ENCODE data around the gene PRSS58. TPM values are rescaled to one million over a fixed set of nuclear protein-coding genes. Genes with fewer than 3 reads are reported as not detected.

The PRSS58 gene
- total RNA-seq, 3 donors from 2014 or later, result not detected

DNA sequence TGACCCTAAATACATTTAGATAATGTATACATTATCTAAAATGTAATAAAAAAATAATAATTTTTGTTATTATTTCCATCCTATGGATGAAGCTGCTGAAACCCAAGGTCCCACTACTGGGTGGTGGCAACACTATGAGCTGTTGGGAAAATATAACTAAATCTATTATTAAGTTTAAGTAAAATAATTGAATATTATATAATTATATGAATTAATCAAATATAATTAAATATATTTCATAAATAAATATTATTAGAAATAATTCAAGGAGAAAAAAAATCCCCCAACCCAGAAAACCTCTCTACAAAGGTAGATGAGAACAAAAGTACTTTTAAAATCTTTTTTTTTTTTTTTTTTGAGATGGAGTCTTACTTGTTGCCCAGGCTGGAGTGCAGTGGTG is 7.9 kb downstream of the PRSS58 start:
- Histone ChIP-seq H3K27me3 (no peaks in the 10 kb centered on the region), H3K36me3 (no peaks in the 10 kb centered on the region), H3K4me3 (no peak overlapping the region), H3K4me1 (no peaks in the 10 kb centered on the region), H3K27ac (no peak overlapping the region), H3K9me3 (no peaks in the 10 kb centered on the region)
- no peak for DNase-seq (ENCODE audit: low spot score in 2 of 2)
- intact Hi-C loops (cut with DNase I; ENCODE audit: low total_unique reads), result no loop called here
- TF ChIP-seq, protein P1, sequence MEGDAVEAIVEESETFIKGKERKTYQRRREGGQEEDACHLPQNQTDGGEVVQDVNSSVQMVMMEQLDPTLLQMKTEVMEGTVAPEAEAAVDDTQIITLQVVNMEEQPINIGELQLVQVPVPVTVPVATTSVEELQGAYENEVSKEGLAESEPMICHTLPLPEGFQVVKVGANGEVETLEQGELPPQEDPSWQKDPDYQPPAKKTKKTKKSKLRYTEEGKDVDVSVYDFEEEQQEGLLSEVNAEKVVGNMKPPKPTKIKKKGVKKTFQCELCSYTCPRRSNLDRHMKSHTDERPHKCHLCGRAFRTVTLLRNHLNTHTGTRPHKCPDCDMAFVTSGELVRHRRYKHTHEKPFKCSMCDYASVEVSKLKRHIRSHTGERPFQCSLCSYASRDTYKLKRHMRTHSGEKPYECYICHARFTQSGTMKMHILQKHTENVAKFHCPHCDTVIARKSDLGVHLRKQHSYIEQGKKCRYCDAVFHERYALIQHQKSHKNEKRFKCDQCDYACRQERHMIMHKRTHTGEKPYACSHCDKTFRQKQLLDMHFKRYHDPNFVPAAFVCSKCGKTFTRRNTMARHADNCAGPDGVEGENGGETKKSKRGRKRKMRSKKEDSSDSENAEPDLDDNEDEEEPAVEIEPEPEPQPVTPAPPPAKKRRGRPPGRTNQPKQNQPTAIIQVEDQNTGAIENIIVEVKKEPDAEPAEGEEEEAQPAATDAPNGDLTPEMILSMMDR (IDR thresholded peaks at IDR 0.05), result no peak
- TF ChIP-seq POLR2A (IDR thresholded peaks at IDR 0.05) (no peak), POLR2AphosphoS5 (IDR thresholded peaks at IDR 0.05) (no peak)

DNA sequence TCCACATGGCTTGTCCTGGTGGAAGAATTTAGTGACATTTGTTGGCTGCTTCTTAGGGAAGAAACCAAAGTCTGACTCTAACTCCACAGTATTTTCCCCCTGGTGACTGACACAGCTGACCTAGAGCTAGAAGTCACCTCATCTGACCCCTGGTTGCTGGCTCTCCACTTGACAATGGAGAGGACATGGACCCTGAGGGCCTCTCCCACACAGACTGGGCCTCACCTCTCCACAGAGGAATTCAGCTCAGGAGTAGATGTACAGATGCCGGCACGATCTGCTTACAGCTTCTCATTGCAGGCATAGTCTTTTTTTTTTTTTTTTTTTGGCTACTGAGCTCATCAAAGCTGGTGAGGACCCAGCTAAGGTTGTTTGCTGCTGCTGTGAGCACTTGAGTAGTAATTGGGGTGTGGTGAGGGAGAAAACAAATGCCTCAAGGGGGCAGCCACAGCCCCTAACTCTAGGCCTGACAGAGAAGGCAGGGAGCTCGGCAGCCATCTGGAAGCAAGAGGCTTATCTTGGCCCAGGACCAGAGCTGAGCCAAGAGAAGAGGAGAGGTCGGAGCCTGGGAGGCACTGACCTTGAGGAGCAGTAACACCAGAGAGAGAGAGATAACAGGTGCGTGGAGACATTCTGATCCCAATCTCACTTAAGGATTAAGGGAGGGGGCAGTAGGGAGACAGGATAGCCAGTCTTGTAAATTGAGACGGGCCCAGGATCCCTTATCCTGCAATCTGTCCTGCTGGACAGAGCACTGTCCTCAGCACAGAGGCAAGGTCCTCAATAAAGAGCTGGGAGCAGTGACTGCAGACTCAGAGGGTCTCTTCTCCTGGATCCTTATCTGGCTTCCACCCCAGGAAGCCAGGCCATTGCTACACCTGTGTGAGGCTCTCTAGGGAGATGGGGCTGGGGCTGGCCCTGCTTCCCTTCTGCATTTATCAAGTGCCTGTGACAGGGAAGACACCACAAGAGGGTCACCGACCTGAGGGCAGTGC is 9.4 kb downstream of the PRSS58 start:
- intact Hi-C loops (cut with DNase I; ENCODE audit: low total_unique reads), result no loop called here
- no peak overlapping the region for H3K27ac ChIP-seq
- TF ChIP-seq POLR2A (IDR thresholded peaks at IDR 0.05) (no peak), POLR2AphosphoS5 (IDR thresholded peaks at IDR 0.05) (no peak)
- TF ChIP-seq, protein P1 (IDR thresholded peaks at IDR 0.05), result no peak
- H3K4me1 ChIP-seq, result no peaks in the 10 kb centered on the region
- DNase-seq (ENCODE audit: low spot score in 2 of 2), result no peak
- H3K36me3 ChIP-seq, result no peaks in the 10 kb centered on the region
- H3K27me3 ChIP-seq, result no peaks in the 10 kb centered on the region
- H3K4me3 ChIP-seq, result no peak overlapping the region
- no peaks in the 10 kb centered on the region for H3K9me3 ChIP-seq

DNA sequence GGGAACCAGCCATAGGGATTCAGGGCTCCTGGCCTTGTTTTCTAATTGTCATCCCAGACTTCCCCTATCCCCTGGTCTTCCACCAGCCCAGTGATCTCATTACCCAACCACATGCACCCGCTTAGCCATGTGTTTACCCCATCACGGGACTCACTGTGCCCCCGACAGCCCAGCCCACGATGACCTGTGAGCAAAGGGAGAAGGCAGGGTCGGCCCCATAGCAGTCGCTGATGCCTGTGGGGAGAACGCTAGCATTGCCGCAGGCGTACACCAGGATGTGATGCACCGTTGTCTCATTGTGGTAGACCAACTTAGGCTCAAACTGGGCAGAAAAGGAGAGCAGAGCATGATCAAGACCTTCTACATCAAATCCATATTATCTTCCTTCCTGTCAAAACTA is 14.0 kb downstream of the PRSS58 start:
- Histone ChIP-seq H3K9me3 (no peaks in the 10 kb centered on the region), H3K4me3 (no peak overlapping the region), H3K36me3 (no peaks in the 10 kb centered on the region), H3K27ac (no peak overlapping the region), H3K4me1 (no peaks in the 10 kb centered on the region), H3K27me3 (no peaks in the 10 kb centered on the region)
- no peak for DNase-seq (ENCODE audit: low spot score in 2 of 2)
- TF ChIP-seq, protein P1 (IDR thresholded peaks at IDR 0.05), result no peak
- TF ChIP-seq POLR2A (IDR thresholded peaks at IDR 0.05) (no peak), POLR2AphosphoS5 (IDR thresholded peaks at IDR 0.05) (no peak)
- intact Hi-C loops (cut with DNase I; ENCODE audit: low total_unique reads), result no loop called here

DNA sequence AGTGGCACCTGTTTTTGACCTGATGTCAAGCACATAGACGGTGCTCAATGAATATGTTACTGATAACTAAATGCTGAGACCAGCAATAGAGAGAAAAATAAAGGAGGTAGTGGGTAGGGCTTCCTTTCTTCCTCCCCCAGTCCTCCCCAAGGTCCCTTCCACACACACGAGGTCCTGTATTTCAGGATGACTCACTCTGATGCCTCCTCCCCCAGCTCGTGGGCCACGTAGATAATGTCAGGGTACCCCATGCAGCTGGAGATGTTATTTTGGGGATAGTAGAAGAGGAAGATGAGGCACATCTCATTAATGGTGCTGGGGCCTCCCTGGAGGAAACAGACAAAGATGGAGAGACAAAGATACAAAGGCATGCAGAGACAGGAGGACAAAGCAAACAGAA is 17.3 kb downstream of the PRSS58 start:
- Histone ChIP-seq H3K4me3 (no peak overlapping the region), H3K27ac (no peak overlapping the region), H3K9me3 (peaks cover 0 to 3% of the 10 kb centered on the region in 2 donors), H3K27me3 (no peaks in the 10 kb centered on the region), H3K4me1 (no peaks in the 10 kb centered on the region), H3K36me3 (no peaks in the 10 kb centered on the region)
- TF ChIP-seq POLR2AphosphoS5 (IDR thresholded peaks at IDR 0.05) (no peak), POLR2A (IDR thresholded peaks at IDR 0.05) (no peak)
- TF ChIP-seq, protein P1 (IDR thresholded peaks at IDR 0.05), result no peak
- intact Hi-C loops (cut with DNase I; ENCODE audit: low total_unique reads), result no loop called here
- no peak for DNase-seq (ENCODE audit: low spot score in 2 of 2)

DNA sequence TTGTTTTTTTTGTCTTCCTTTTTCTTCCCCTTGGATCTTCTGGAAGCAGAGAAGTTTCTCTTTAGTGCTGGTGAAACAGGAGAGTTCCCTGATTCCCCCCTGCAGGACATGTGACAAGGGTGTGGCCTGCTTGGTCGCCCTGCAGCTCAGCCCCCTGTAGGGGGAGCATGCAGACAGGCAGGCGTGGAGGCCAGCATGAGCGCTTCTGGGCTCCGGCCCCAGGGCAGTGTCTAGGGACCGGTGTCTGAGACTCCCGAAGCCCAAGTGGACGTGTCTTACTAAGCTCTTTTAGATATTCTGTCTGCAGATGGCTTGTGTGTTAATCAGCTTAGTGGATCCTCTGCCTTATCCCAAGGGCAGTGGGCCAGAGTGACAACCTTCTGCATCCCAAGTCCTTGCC is 26.1 kb downstream of the PRSS58 start:
- intact Hi-C loops (cut with DNase I; ENCODE audit: low total_unique reads), result no loop called here
- Histone ChIP-seq H3K4me3 (no peak overlapping the region), H3K27ac (no peak overlapping the region), H3K4me1 (no peaks in the 10 kb centered on the region), H3K27me3 (no peaks in the 10 kb centered on the region), H3K9me3 (peaks cover 0 to 5% of the 10 kb centered on the region in 2 donors), H3K36me3 (no peaks in the 10 kb centered on the region)
- TF ChIP-seq, protein P1 (IDR thresholded peaks at IDR 0.05), result no peak
- TF ChIP-seq POLR2A (IDR thresholded peaks at IDR 0.05), result no peak
- no peak for TF ChIP-seq POLR2AphosphoS5 (IDR thresholded peaks at IDR 0.05)
- DNase-seq (ENCODE audit: low spot score in 2 of 2), result no peak

All from breast epithelium (tissue), 4 donors.